Endothelial cell (in vitro differentiated cells): Measurements from ENCODE around the gene SLC35B2. TPM values are rescaled to one million over a fixed set of nuclear protein-coding genes. Genes with fewer than 3 reads are reported as not detected.

ENCODE experiments used
- DNase-seq: peaks from one replicate; pipeline ENCODE4 v3.0.0; 2021; ENCODE audit warnings: low spot score
- H3K27ac Mint-ChIP-seq: one replicate; pipeline ENCODE4 v1.8.0; 2021; ENCODE audit warnings: mixed read lengths, inconsistent platforms; ENCODE audit not compliant: unreplicated experiment
- H3K27me3 Mint-ChIP-seq: one replicate; pipeline ENCODE4 v1.8.0; 2021; ENCODE audit warnings: mild to moderate bottlenecking, moderate library complexity, mixed read lengths, inconsistent platforms; ENCODE audit not compliant: unreplicated experiment
- H3K36me3 Mint-ChIP-seq: one replicate; pipeline ENCODE4 v1.8.0; 2021; ENCODE audit warnings: mild to moderate bottlenecking, low read depth, mixed read lengths, inconsistent platforms; ENCODE audit not compliant: unreplicated experiment
- H3K4me1 Mint-ChIP-seq: one replicate; pipeline ENCODE4 v1.8.0; 2021; ENCODE audit warnings: mild to moderate bottlenecking, mixed read lengths, inconsistent platforms; ENCODE audit not compliant: unreplicated experiment
- H3K4me3 Mint-ChIP-seq: one replicate; pipeline ENCODE4 v1.8.0; 2021; ENCODE audit warnings: mild to moderate bottlenecking, mixed read lengths, inconsistent platforms; ENCODE audit not compliant: unreplicated experiment
- H3K9me3 Mint-ChIP-seq: one replicate; pipeline ENCODE4 v1.8.0; 2021; ENCODE audit warnings: mixed read lengths, inconsistent platforms; ENCODE audit not compliant: unreplicated experiment
- CTCF ChIP-seq: fragments of 200-600 bp; sonication (generic); IDR thresholded peaks from one replicate; pipeline ENCODE4 v1.5.0; 2021; ENCODE audit warnings: antibody characterized with exemption; ENCODE audit not compliant: unreplicated experiment
- total RNA-seq: library from RNA; stranded (reverse); fragmentation: NEBNext Ultra II Directional; extraction: Animal tissue kit (Norgen Biotek cat#: 25700); gene quantifications from one replicate; pipeline ENCODE4 v1.2.1, GENCODE V29; 2021; ENCODE audit not compliant: unreplicated experiment

Gene SLC35B2
- total RNA-seq, 1 donor from 2014 or later = 31.8 TPM

- peak overlapping the region; percentile 83 for H3K4me3 Mint-ChIP-seq
- peaks cover 19% of the 10 kb centered on the region for H3K36me3 Mint-ChIP-seq
- H3K9me3 Mint-ChIP-seq = no peaks in the 10 kb centered on the region
- peak; percentile 89 for DNase-seq
- peaks cover 13% of the 10 kb centered on the region for H3K27me3 Mint-ChIP-seq
- H3K27ac Mint-ChIP-seq = peak overlapping the region; percentile 72
- peak; percentile 99 for TF ChIP-seq CTCF
- H3K4me1 Mint-ChIP-seq = peaks cover 37% of the 10 kb centered on the region
These were observed 19.4 kb downstream of the SLC35B2 start for GRCh38 chr6:44237813-44238433.

GRCh38 chr6:44237021-44237812, 20.1 kb downstream of the SLC35B2 start:
- peaks cover 41% of the 10 kb centered on the region for H3K4me1 Mint-ChIP-seq
- no peaks in the 10 kb centered on the region for H3K9me3 Mint-ChIP-seq
- peaks cover 24% of the 10 kb centered on the region for H3K36me3 Mint-ChIP-seq
- peak; percentile 55 for DNase-seq
- H3K27me3 Mint-ChIP-seq = peaks cover 13% of the 10 kb centered on the region
- peak overlapping the region; percentile 83 for H3K4me3 Mint-ChIP-seq
- peak overlapping the region; percentile 72 for H3K27ac Mint-ChIP-seq
- TF ChIP-seq CTCF = no peak

GRCh38 chr6:44235891-44236516, 21.3 kb downstream of the SLC35B2 start:
- TF ChIP-seq CTCF = no peak
- Mint-ChIP-seq H3K9me3 (no peaks in the 10 kb centered on the region), H3K36me3 (peaks cover 34% of the 10 kb centered on the region), H3K4me3 (no peak overlapping the region), H3K27me3 (peaks cover 15% of the 10 kb centered on the region), H3K4me1 (peaks cover 41% of the 10 kb centered on the region), H3K27ac (no peak overlapping the region)
- DNase-seq = no peak

DNA sequence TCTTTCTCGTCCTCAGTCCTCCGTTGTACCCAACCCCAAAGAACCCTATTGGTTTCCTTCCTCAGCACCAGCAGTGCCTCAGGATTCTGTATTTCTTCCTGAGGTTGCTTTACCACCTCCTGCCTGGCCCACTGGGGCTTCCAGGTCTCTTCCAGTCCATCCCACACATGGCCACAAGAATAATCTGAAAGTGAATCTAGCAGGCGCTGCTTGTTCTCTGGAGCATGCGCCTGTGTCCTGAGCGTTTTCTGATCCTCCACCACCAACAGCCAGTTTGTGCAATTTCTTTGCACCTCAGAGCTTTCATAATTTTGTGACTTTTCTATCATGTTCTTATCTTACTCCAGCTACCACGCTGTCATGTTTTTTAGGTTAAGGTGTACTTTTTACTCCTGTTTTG, 22.1 kb downstream of the SLC35B2 start:
- Mint-ChIP-seq H3K9me3 (no peaks in the 10 kb centered on the region), H3K4me1 (peaks cover 41% of the 10 kb centered on the region), H3K27me3 (peaks cover 15% of the 10 kb centered on the region), H3K36me3 (peaks cover 41% of the 10 kb centered on the region), H3K27ac (peak overlapping the region; percentile 74), H3K4me3 (peak overlapping the region; percentile 51)
- no peak for DNase-seq
- TF ChIP-seq CTCF = no peak
